ENCODE measurements around the gene SGIP1. TPM values are rescaled to one million over a fixed set of nuclear protein-coding genes. Genes with fewer than 3 reads are reported as not detected.

The SGIP1 gene
- total and polyA plus RNA-seq, 4 donors = 24.0 to 66.7 (median 46.2) TPM

DNA sequence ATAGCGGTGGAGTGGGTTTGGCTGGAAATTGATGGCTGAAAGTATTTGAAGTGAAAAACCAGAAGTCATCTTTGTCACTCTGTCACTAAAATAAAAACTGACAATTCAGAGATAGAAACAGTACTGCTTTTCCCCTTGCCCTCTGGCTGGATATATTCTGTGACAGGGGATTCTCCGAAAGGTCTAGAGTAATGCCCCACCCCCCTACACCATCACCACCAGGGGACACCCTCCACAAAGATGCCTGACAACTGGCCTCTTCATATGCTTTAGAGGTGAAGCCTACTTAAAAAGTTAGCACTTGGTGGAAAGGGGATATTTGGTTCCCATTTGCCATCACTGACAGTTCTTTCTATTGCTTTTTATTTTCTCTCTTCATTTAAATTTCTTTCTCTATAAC lies 73.5 kb downstream of the SGIP1 start:
- no peaks in the 10 kb centered on the region for H3K9me3 ChIP-seq (ENCODE audit: control insufficient read depth, insufficient read depth, low read length)
- no peaks in the 10 kb centered on the region for H3K4me1 ChIP-seq (ENCODE audit: control insufficient read depth, insufficient read depth, low read length)
- WGBS (ENCODE audit: insufficient coverage) = no CpG with 5 or more reads among the region's 2 CpGs
- no peaks in the 10 kb centered on the region for H3K36me3 ChIP-seq (ENCODE audit: control insufficient read depth, insufficient read depth, low read length)
- no peaks in the 10 kb centered on the region for H3K27me3 ChIP-seq (ENCODE audit: control insufficient read depth, insufficient read depth, low read length)
- no peak overlapping the region for H3K4me3 ChIP-seq (ENCODE audit: low read depth, low read length)
- no peak for DNase-seq (ENCODE audit: low read depth in 4 of 6, low spot score in 6 of 6)
- H3K27ac ChIP-seq (ENCODE audit: low read depth, low read length) = no peak overlapping the region

DNA sequence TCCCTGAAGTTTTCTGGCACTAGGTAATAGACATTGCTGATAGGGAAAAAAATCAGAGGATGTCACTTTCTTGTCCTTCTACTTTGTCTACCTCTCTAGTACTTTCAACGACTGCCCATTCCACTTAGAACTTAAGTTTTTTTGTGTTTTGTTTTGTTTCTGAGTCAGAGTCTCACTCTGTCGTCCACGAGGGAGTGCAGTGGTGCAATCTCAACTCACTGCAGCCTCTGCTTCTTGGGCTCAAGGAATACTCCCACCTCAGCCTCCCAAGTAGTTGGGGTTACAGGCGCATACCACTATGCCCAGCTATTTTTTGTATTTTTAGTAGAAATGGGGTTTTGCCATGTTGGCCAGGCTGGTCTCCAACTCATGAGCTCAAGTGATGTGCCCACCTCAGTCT lies 79.2 kb downstream of the SGIP1 start:
- Histone ChIP-seq H3K36me3 (ENCODE audit: control insufficient read depth, insufficient read depth, low read length) (no peaks in the 10 kb centered on the region), H3K4me1 (ENCODE audit: control insufficient read depth, insufficient read depth, low read length) (no peaks in the 10 kb centered on the region), H3K4me3 (ENCODE audit: low read depth, low read length) (no peak overlapping the region), H3K9me3 (ENCODE audit: control insufficient read depth, insufficient read depth, low read length) (no peaks in the 10 kb centered on the region), H3K27ac (ENCODE audit: low read depth, low read length) (no peak overlapping the region), H3K27me3 (ENCODE audit: control insufficient read depth, insufficient read depth, low read length) (no peaks in the 10 kb centered on the region)
- WGBS (ENCODE audit: insufficient coverage) = no CpG with 5 or more reads among the region's 4 CpGs
- DNase-seq (ENCODE audit: low read depth in 4 of 6, low spot score in 6 of 6) = no peak

DNA sequence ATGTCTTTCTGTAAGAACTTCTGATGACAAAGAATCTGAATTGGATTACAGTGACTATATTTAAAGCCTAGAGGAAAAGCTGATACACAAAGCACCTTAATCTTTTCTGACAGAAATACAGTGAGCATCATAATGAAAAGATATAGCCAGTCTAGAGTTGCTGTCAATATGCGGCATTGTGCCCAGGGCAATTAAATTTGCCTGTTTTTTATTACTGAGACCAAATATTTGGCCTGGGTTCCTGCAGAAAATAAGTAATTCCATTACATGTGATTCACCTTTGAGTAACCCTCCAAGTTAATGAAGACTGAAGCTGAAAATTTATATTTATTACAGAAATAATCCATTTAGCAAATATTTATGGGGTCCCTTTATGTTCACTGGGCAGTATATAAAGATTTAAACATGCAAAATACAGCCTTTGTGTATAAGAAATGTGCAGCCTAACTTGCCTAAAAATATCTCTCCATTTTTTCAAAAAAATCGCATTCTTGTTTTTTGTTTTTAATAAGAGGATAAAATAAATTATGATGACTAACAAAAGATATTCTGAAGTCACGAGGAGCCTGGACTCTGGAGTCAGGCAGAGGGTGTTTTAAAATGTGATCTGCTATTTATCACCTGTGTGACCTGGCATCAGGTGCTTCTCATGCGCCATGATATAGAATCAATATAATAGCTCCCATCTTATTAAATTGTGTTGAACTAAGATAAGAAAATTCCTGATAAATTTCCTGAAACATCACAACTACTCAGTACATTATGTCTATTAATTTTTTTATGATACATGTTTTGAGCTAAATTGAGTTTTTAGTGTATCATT lies 83.6 kb downstream of the SGIP1 start:
- H3K4me1 ChIP-seq (ENCODE audit: control insufficient read depth, insufficient read depth, low read length) = no peaks in the 10 kb centered on the region
- H3K27me3 ChIP-seq (ENCODE audit: control insufficient read depth, insufficient read depth, low read length) = no peaks in the 10 kb centered on the region
- H3K9me3 ChIP-seq (ENCODE audit: control insufficient read depth, insufficient read depth, low read length) = no peaks in the 10 kb centered on the region
- no peak overlapping the region for H3K27ac ChIP-seq (ENCODE audit: low read depth, low read length)
- no CpG with 5 or more reads among the region's 4 CpGs for WGBS (ENCODE audit: insufficient coverage)
- no peak overlapping the region for H3K4me3 ChIP-seq (ENCODE audit: low read depth, low read length)
- DNase-seq (ENCODE audit: low read depth in 4 of 6, low spot score in 6 of 6) = peak in 1 of 6 donors; percentile 41
- H3K36me3 ChIP-seq (ENCODE audit: control insufficient read depth, insufficient read depth, low read length) = no peaks in the 10 kb centered on the region

DNA sequence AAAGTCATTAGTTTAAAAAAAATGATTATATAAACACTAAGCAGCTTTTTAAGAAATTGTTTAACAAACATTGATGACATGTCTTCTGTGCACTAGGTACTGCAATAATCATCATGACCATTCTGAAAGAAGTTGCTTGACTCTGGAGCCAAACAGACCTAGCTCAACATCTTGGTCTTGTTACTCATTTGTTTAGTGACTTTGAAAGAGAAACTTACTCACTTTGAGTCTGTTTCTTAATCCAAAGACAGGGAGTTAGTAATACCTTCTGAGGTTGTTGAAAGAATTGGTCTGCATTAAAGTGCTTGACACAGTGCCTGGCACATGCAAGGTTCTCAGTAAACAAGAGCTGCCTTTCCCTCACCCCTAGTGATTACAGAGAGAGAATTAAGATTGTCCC lies 84.4 kb downstream of the SGIP1 start:
- Histone ChIP-seq H3K4me1 (ENCODE audit: control insufficient read depth, insufficient read depth, low read length) (no peaks in the 10 kb centered on the region), H3K9me3 (ENCODE audit: control insufficient read depth, insufficient read depth, low read length) (no peaks in the 10 kb centered on the region), H3K27me3 (ENCODE audit: control insufficient read depth, insufficient read depth, low read length) (no peaks in the 10 kb centered on the region), H3K27ac (ENCODE audit: low read depth, low read length) (no peak overlapping the region), H3K4me3 (ENCODE audit: low read depth, low read length) (no peak overlapping the region), H3K36me3 (ENCODE audit: control insufficient read depth, insufficient read depth, low read length) (no peaks in the 10 kb centered on the region)
- DNase-seq (ENCODE audit: low read depth in 4 of 6, low spot score in 6 of 6) = no peak

GRCh38 chr1:66623812-66624211 lies 89.9 kb downstream of the SGIP1 start:
- no peaks in the 10 kb centered on the region for H3K4me1 ChIP-seq (ENCODE audit: control insufficient read depth, insufficient read depth, low read length)
- WGBS (ENCODE audit: insufficient coverage) = 86% methylated on average over 1 of the region's 1 CpG
- no peaks in the 10 kb centered on the region for H3K9me3 ChIP-seq (ENCODE audit: control insufficient read depth, insufficient read depth, low read length)
- H3K4me3 ChIP-seq (ENCODE audit: low read depth, low read length) = no peak overlapping the region
- no peaks in the 10 kb centered on the region for H3K36me3 ChIP-seq (ENCODE audit: control insufficient read depth, insufficient read depth, low read length)
- no peak for DNase-seq (ENCODE audit: low read depth in 4 of 6, low spot score in 6 of 6)
- no peak overlapping the region for H3K27ac ChIP-seq (ENCODE audit: low read depth, low read length)
- H3K27me3 ChIP-seq (ENCODE audit: control insufficient read depth, insufficient read depth, low read length) = no peaks in the 10 kb centered on the region

DNA sequence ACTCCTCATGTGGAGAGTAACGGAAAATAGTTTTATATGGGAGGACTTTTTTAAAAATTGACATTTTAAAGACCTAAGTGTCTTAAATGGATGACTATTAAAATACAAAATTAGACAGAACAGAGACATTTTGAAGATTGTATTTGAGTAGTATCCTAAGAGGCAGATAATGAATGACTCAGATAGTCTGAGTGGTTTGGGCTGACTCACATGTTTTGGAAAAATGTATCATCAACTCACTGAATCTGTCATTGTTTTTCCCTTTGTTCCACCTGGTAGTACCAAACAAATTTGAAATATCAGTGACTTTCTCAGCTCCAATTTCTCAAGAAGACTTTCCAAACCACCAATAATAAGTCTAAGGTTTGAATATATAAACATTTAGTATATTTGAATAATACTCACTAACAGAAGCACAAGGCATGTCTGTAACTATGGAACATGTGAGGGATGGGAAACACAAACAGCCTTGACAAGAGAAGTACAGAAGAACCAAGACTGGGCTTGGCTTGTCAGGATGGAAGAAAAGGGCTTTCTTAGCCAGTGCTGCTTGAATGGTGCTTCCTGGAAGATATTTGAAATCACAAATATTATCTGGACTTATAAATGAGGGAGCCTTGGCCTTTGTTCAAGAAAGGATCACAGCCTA lies 90.6 kb downstream of the SGIP1 start:
- no peak for DNase-seq (ENCODE audit: low read depth in 4 of 6, low spot score in 6 of 6)
- H3K27ac ChIP-seq (ENCODE audit: low read depth, low read length) = no peak overlapping the region
- no CpG with 5 or more reads among the region's 1 CpG for WGBS (ENCODE audit: insufficient coverage)

DNA sequence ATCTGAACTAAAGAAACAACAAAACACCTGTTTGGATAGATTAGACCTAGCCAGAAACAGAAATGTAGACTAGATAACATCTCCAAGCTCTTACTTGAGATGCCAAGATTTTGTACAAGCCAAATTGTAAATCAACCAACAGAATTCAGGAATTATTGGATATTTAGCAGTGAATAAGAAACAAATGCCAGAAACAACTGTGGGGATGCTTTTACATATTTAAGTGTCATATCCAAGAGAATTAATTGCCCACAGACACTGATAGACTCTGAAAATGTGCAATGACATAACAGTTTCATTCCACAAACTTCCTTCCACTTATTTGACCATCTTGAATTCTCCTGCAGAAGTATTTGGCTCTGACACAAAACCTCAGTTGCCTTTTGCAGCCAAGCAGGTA lies 92.3 kb downstream of the SGIP1 start:
- no peak overlapping the region for H3K27ac ChIP-seq (ENCODE audit: low read depth, low read length)

More for the DNA sequence above, 90.6 kb downstream of the SGIP1 start:
- Histone ChIP-seq H3K4me3 (ENCODE audit: low read depth, low read length) (no peak overlapping the region), H3K9me3 (ENCODE audit: control insufficient read depth, insufficient read depth, low read length) (no peaks in the 10 kb centered on the region), H3K4me1 (ENCODE audit: control insufficient read depth, insufficient read depth, low read length) (no peaks in the 10 kb centered on the region), H3K27me3 (ENCODE audit: control insufficient read depth, insufficient read depth, low read length) (no peaks in the 10 kb centered on the region), H3K36me3 (ENCODE audit: control insufficient read depth, insufficient read depth, low read length) (no peaks in the 10 kb centered on the region)

DNA sequence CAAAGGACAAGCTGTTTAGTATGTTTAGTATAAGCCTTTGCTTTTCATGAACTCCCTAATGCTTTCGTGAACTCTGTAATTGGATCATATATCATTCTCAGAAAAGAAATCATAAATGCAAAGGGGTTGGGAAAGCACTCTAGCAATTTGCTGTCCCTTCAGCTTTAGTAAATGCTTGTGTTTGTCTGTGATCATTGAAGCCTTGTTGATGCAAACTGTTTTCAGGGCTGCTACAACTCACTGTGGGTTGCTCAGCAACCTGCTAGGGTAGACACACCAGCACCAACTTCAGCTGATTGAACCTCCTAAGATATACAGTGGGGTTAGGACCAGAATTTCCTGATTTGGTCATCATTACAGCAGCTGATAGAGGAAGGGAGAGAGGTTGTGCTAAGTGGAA lies 95.0 kb downstream of the SGIP1 start:
- Histone ChIP-seq H3K9me3 (ENCODE audit: control insufficient read depth, insufficient read depth, low read length) (no peaks in the 10 kb centered on the region), H3K4me1 (ENCODE audit: control insufficient read depth, insufficient read depth, low read length) (no peaks in the 10 kb centered on the region), H3K36me3 (ENCODE audit: control insufficient read depth, insufficient read depth, low read length) (no peaks in the 10 kb centered on the region), H3K27me3 (ENCODE audit: control insufficient read depth, insufficient read depth, low read length) (no peaks in the 10 kb centered on the region), H3K4me3 (ENCODE audit: low read depth, low read length) (no peak overlapping the region), H3K27ac (ENCODE audit: low read depth, low read length) (no peak overlapping the region)
- DNase-seq (ENCODE audit: low read depth in 4 of 6, low spot score in 6 of 6) = peak in 2 of 6 donors; percentile 11
- WGBS (ENCODE audit: insufficient coverage) = no CpG with 5 or more reads among the region's 1 CpG

More for the DNA sequence above, 92.3 kb downstream of the SGIP1 start:
- no peak for DNase-seq (ENCODE audit: low read depth in 4 of 6, low spot score in 6 of 6)
- no peaks in the 10 kb centered on the region for H3K27me3 ChIP-seq (ENCODE audit: control insufficient read depth, insufficient read depth, low read length)
- H3K4me3 ChIP-seq (ENCODE audit: low read depth, low read length) = no peak overlapping the region
- H3K36me3 ChIP-seq (ENCODE audit: control insufficient read depth, insufficient read depth, low read length) = no peaks in the 10 kb centered on the region
- H3K4me1 ChIP-seq (ENCODE audit: control insufficient read depth, insufficient read depth, low read length) = no peaks in the 10 kb centered on the region
- H3K9me3 ChIP-seq (ENCODE audit: control insufficient read depth, insufficient read depth, low read length) = no peaks in the 10 kb centered on the region

DNA sequence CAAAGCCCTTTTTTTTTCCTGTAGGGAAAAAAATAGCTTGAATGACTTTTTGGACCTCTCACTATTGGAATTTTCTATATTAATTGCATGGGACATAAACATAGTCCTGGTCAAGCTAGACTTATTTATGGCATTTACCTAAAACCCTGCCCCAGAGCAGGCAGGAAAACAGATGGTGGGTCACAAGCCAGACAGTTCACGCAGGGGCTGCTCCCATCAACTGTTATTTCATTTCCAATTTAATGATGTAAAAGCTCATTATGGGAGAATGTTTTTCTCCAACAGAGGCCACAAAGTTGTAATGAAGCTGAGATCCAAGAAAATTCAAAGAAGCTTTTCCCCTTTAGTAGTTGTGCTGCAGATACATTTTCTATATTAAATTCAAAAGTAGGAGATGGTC lies 99.2 kb downstream of the SGIP1 start:
- Histone ChIP-seq H3K27me3 (ENCODE audit: control insufficient read depth, insufficient read depth, low read length) (no peaks in the 10 kb centered on the region), H3K9me3 (ENCODE audit: control insufficient read depth, insufficient read depth, low read length) (no peaks in the 10 kb centered on the region), H3K4me3 (ENCODE audit: low read depth, low read length) (no peak overlapping the region), H3K4me1 (ENCODE audit: control insufficient read depth, insufficient read depth, low read length) (peaks cover 3% of the 10 kb centered on the region), H3K36me3 (ENCODE audit: control insufficient read depth, insufficient read depth, low read length) (no peaks in the 10 kb centered on the region), H3K27ac (ENCODE audit: low read depth, low read length) (no peak overlapping the region)
- no CpG with 5 or more reads among the region's 1 CpG for WGBS (ENCODE audit: insufficient coverage)
- DNase-seq (ENCODE audit: low read depth in 4 of 6, low spot score in 6 of 6) = no peak

DNA sequence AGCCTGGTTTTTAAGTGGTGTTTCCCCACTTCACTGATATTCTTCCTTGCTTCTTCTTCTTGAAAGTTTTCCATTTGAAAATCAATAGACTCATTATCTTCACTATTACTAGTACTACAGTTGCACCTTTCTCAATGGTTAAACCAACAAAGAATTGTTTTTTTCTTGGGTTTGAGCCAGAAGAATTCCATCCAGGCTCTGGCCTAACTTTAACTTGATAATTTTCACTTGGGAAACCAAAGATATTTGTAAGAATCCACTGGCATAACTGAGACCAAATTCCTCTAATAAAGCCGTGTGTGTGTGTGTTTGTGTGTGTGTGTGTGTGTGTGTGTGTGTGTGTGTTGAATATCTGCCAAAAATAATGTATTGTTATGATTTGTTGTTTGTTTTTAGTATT lies 103.2 kb downstream of the SGIP1 start:
- Histone ChIP-seq H3K4me1 (ENCODE audit: control insufficient read depth, insufficient read depth, low read length) (peaks cover 3% of the 10 kb centered on the region), H3K36me3 (ENCODE audit: control insufficient read depth, insufficient read depth, low read length) (no peaks in the 10 kb centered on the region), H3K4me3 (ENCODE audit: low read depth, low read length) (no peak overlapping the region), H3K9me3 (ENCODE audit: control insufficient read depth, insufficient read depth, low read length) (no peaks in the 10 kb centered on the region), H3K27me3 (ENCODE audit: control insufficient read depth, insufficient read depth, low read length) (no peaks in the 10 kb centered on the region), H3K27ac (ENCODE audit: low read depth, low read length) (no peak overlapping the region)
- no peak for DNase-seq (ENCODE audit: low read depth in 4 of 6, low spot score in 6 of 6)
- WGBS (ENCODE audit: insufficient coverage) = no CpG with 5 or more reads among the region's 1 CpG

All from spinal cord (tissue), 10 donors.